ENCODE results near the gene SHROOM2. TPM values are rescaled to one million over a fixed set of nuclear protein-coding genes. Genes with fewer than 3 reads are reported as not detected.

Gene SHROOM2
- polyA plus RNA-seq, 4 donors: 0.45 to 8.9 (median 0.97) TPM

DNA sequence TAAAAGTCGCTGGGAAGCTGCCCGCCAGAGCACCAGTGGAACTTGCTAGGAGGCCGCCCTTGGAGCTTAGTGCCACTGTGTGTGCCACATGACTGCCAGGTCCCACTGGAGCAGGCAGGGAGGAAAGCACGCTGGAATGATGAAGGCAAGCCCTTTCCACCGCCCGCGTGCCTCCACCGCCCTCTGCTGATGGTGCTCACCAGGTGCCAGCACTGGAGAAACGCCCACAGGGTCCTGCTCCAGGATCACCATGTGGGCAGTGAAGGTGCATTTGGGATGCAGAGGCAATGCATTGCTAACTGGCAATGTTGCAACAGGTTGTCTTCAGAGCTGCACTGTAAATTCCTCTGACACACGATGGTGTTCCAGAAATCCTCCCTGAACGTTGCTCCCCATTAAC is 76.3 kb downstream of the SHROOM2 start:
- Histone ChIP-seq H3K9me3 (ENCODE audit: control insufficient read depth in 2 of 2, insufficient read depth in 1 of 2, low read depth in 1 of 2, low read length in 1 of 2) (peaks cover 0 to 3% of the 10 kb centered on the region in 2 donors), H3K4me3 (ENCODE audit: low read depth in 1 of 3, low read length in 3 of 3) (no peak overlapping the region), H3K36me3 (ENCODE audit: control insufficient read depth in 3 of 3, insufficient read depth in 2 of 3, low read depth in 1 of 3, low read length in 3 of 3) (peaks cover 0 to 2% (median 0%) of the 10 kb centered on the region in 3 donors), H3K27me3 (ENCODE audit: control insufficient read depth in 3 of 3, insufficient read depth in 3 of 3, low read length in 3 of 3) (no peaks in the 10 kb centered on the region), H3K4me1 (ENCODE audit: control insufficient read depth in 3 of 3, insufficient read depth in 2 of 3, low read depth in 1 of 3, low read length in 2 of 3) (peaks cover 0 to 3% (median 0%) of the 10 kb centered on the region in 3 donors), H3K27ac (ENCODE audit: low read depth in 1 of 3, low read length in 2 of 3) (no peak overlapping the region)
- DNase-seq: no peak
- WGBS, 3 donors: 84 to 94% (median 92%) methylated on average over 9 to 11 of the region's 11 CpGs
- FAIRE-seq: no peak

- H3K27ac ChIP-seq (ENCODE audit: low read depth in 1 of 3, low read length in 2 of 3): no peak overlapping the region
- DNase-seq (no peak), FAIRE-seq (no peak)
- H3K9me3 ChIP-seq (ENCODE audit: control insufficient read depth in 2 of 2, insufficient read depth in 1 of 2, low read depth in 1 of 2, low read length in 1 of 2): peaks cover 0 to 3% of the 10 kb centered on the region in 2 donors
- no peaks in the 10 kb centered on the region for H3K27me3 ChIP-seq (ENCODE audit: control insufficient read depth in 3 of 3, insufficient read depth in 3 of 3, low read length in 3 of 3)
- WGBS, 3 donors: 89 to 96% (median 92%) methylated on average over 7 of the region's 7 CpGs
- H3K36me3 ChIP-seq (ENCODE audit: control insufficient read depth in 3 of 3, insufficient read depth in 2 of 3, low read depth in 1 of 3, low read length in 3 of 3): no peaks in the 10 kb centered on the region
- H3K4me3 ChIP-seq (ENCODE audit: low read depth in 1 of 3, low read length in 3 of 3): no peak overlapping the region
- H3K4me1 ChIP-seq (ENCODE audit: control insufficient read depth in 3 of 3, insufficient read depth in 2 of 3, low read depth in 1 of 3, low read length in 2 of 3): peaks cover 0 to 3% (median 0%) of the 10 kb centered on the region in 3 donors
Measured at GRCh38 chrX:9862953-9863352, 76.7 kb downstream of the SHROOM2 start.

DNA sequence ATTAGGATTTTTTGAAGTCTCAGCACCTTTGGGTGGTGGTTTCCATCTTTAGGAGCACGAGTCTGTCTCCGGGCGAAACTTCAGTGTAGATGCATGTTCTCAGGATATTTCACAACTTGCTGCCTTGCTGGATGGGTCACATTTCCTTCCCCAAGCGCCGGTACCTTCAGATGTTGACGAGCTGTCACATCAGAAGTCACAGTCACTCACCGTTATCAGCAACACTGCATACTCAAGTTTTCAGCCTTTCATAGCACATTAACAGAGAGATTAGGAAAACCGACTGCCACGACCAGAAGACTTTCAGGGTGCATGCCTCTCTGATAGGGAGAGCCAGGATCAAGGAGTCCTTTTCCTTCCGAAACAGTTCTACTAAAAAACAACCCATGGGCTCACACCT is 77.8 kb downstream of the SHROOM2 start:
- Histone ChIP-seq H3K27me3 (ENCODE audit: control insufficient read depth in 3 of 3, insufficient read depth in 3 of 3, low read length in 3 of 3) (no peaks in the 10 kb centered on the region), H3K36me3 (ENCODE audit: control insufficient read depth in 3 of 3, insufficient read depth in 2 of 3, low read depth in 1 of 3, low read length in 3 of 3) (no peaks in the 10 kb centered on the region), H3K27ac (ENCODE audit: low read depth in 1 of 3, low read length in 2 of 3) (no peak overlapping the region), H3K9me3 (ENCODE audit: control insufficient read depth in 2 of 2, insufficient read depth in 1 of 2, low read depth in 1 of 2, low read length in 1 of 2) (peaks cover 0 to 3% of the 10 kb centered on the region in 2 donors), H3K4me3 (ENCODE audit: low read depth in 1 of 3, low read length in 3 of 3) (no peak overlapping the region), H3K4me1 (ENCODE audit: control insufficient read depth in 3 of 3, insufficient read depth in 2 of 3, low read depth in 1 of 3, low read length in 2 of 3) (peaks cover 0 to 3% (median 0%) of the 10 kb centered on the region in 3 donors)
- 66 to 77% (median 71%) methylated on average over 10 of the region's 10 CpGs for WGBS, 3 donors
- no peak for FAIRE-seq
- DNase-seq: peak in 1 of 2 donors; percentile 35

DNA sequence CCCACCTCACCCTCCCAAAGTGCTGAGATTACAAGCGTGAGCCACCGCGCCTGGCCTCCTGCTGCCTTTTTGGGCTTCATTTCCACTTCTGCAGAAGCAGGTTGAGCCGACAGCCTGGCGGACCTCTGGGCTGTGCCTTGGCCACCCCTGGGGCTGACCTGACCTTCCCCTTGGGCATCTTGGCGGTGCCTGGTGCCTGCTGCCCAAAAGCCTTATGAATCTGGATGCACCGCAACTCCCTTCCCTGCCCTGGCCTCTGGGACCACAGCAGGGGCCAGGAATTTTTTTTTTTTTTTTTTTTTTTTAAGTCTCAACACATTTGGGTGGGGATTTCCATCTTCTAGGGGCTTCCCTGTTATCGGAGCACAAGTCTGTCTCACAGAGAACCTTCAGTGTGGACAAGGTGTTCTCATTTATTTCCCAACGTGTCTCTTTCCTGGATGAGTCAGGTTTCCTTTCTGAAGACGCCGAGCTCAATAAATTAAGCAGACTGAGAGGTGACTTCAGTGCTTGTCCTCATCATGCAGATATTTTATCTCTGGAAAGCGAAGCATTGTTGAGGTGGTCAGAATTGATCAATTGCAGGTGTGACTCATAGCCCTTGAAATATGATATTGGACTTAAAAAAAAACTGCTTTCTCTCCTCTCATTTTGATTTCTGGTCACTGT is 79.7 kb downstream of the SHROOM2 start:
- no peak for DNase-seq
- H3K36me3 ChIP-seq (ENCODE audit: control insufficient read depth in 3 of 3, insufficient read depth in 2 of 3, low read depth in 1 of 3, low read length in 3 of 3): no peaks in the 10 kb centered on the region
- peaks cover 0 to under 1% (median 0%) of the 10 kb centered on the region in 3 donors for H3K27me3 ChIP-seq (ENCODE audit: control insufficient read depth in 3 of 3, insufficient read depth in 3 of 3, low read length in 3 of 3)
- WGBS, 3 donors: 74 to 78% (median 75%) methylated on average over 10 to 12 of the region's 12 CpGs
- no peak overlapping the region for H3K4me3 ChIP-seq (ENCODE audit: low read depth in 1 of 3, low read length in 3 of 3)
- peaks cover 0 to 3% of the 10 kb centered on the region in 2 donors for H3K9me3 ChIP-seq (ENCODE audit: control insufficient read depth in 2 of 2, insufficient read depth in 1 of 2, low read depth in 1 of 2, low read length in 1 of 2)
- FAIRE-seq: no peak
- H3K27ac ChIP-seq (ENCODE audit: low read depth in 1 of 3, low read length in 2 of 3): no peak overlapping the region
- H3K4me1 ChIP-seq (ENCODE audit: control insufficient read depth in 3 of 3, insufficient read depth in 2 of 3, low read depth in 1 of 3, low read length in 2 of 3): peaks cover 0 to 3% (median 0%) of the 10 kb centered on the region in 3 donors

- 21 to 50% (median 40%) methylated on average over 13 of the region's 13 CpGs for WGBS, 3 donors
- DNase-seq: no peak
- peaks cover 0 to 3% (median 0%) of the 10 kb centered on the region in 3 donors for H3K4me1 ChIP-seq (ENCODE audit: control insufficient read depth in 3 of 3, insufficient read depth in 2 of 3, low read depth in 1 of 3, low read length in 2 of 3)
- H3K4me3 ChIP-seq (ENCODE audit: low read depth in 1 of 3, low read length in 3 of 3): no peak overlapping the region
- peaks cover 0 to 4% (median 0%) of the 10 kb centered on the region in 3 donors for H3K27me3 ChIP-seq (ENCODE audit: control insufficient read depth in 3 of 3, insufficient read depth in 3 of 3, low read length in 3 of 3)
- peaks cover 0 to 3% of the 10 kb centered on the region in 2 donors for H3K9me3 ChIP-seq (ENCODE audit: control insufficient read depth in 2 of 2, insufficient read depth in 1 of 2, low read depth in 1 of 2, low read length in 1 of 2)
- FAIRE-seq: no peak
- peak overlapping the region in 1 of 3 donors; percentile 38 for H3K27ac ChIP-seq (ENCODE audit: low read depth in 1 of 3, low read length in 2 of 3)
- H3K36me3 ChIP-seq (ENCODE audit: control insufficient read depth in 3 of 3, insufficient read depth in 2 of 3, low read depth in 1 of 3, low read length in 3 of 3): no peaks in the 10 kb centered on the region
Measured at GRCh38 chrX:9866633-9867032, 80.4 kb downstream of the SHROOM2 start.

DNA sequence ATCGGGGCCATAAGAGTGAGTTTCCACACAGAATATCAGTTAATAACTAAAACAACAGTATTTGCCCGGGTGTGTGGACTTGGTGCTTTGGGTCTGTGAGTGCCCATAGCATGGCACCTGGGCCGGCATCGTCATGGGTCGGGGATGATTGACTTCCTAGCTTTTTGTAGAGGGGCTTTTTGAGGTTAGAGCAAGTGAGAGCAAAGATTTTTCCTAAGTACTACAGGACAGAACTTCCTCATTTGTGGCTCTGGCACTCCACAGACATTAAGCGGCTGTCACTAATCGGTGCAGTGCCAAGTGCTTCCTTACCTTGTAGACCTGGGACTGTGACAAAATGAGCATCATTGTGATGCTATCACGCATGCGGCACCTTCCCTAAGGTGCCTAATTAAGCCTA is 81.0 kb downstream of the SHROOM2 start:
- no peak overlapping the region for H3K4me3 ChIP-seq (ENCODE audit: low read depth in 1 of 3, low read length in 3 of 3)
- H3K9me3 ChIP-seq (ENCODE audit: control insufficient read depth in 2 of 2, insufficient read depth in 1 of 2, low read depth in 1 of 2, low read length in 1 of 2): peaks cover 0 to 3% of the 10 kb centered on the region in 2 donors
- H3K4me1 ChIP-seq (ENCODE audit: control insufficient read depth in 3 of 3, insufficient read depth in 2 of 3, low read depth in 1 of 3, low read length in 2 of 3): peaks cover 0 to 3% (median 0%) of the 10 kb centered on the region in 3 donors
- DNase-seq (no peak), FAIRE-seq (no peak)
- peak overlapping the region in 1 of 3 donors; percentile 28 for H3K27ac ChIP-seq (ENCODE audit: low read depth in 1 of 3, low read length in 2 of 3)
- no peaks in the 10 kb centered on the region for H3K36me3 ChIP-seq (ENCODE audit: control insufficient read depth in 3 of 3, insufficient read depth in 2 of 3, low read depth in 1 of 3, low read length in 3 of 3)
- WGBS, 3 donors: 15 to 44% (median 36%) methylated on average over 9 of the region's 9 CpGs
- H3K27me3 ChIP-seq (ENCODE audit: control insufficient read depth in 3 of 3, insufficient read depth in 3 of 3, low read length in 3 of 3): peaks cover 0 to 4% (median 0%) of the 10 kb centered on the region in 3 donors

GRCh38 chrX:9867753-9868152 is 81.5 kb downstream of the SHROOM2 start:
- Histone ChIP-seq H3K9me3 (ENCODE audit: control insufficient read depth in 2 of 2, insufficient read depth in 1 of 2, low read depth in 1 of 2, low read length in 1 of 2) (no peaks in the 10 kb centered on the region), H3K4me3 (ENCODE audit: low read depth in 1 of 3, low read length in 3 of 3) (no peak overlapping the region), H3K36me3 (ENCODE audit: control insufficient read depth in 3 of 3, insufficient read depth in 2 of 3, low read depth in 1 of 3, low read length in 3 of 3) (no peaks in the 10 kb centered on the region), H3K4me1 (ENCODE audit: control insufficient read depth in 3 of 3, insufficient read depth in 2 of 3, low read depth in 1 of 3, low read length in 2 of 3) (peaks cover 0 to 3% (median 0%) of the 10 kb centered on the region in 3 donors), H3K27me3 (ENCODE audit: control insufficient read depth in 3 of 3, insufficient read depth in 3 of 3, low read length in 3 of 3) (peaks cover 0 to 4% (median 0%) of the 10 kb centered on the region in 3 donors), H3K27ac (ENCODE audit: low read depth in 1 of 3, low read length in 2 of 3) (no peak overlapping the region)
- FAIRE-seq (no peak), DNase-seq (no peak)
- 57 to 65% (median 63%) methylated on average over 4 of the region's 4 CpGs for WGBS, 3 donors

DNA sequence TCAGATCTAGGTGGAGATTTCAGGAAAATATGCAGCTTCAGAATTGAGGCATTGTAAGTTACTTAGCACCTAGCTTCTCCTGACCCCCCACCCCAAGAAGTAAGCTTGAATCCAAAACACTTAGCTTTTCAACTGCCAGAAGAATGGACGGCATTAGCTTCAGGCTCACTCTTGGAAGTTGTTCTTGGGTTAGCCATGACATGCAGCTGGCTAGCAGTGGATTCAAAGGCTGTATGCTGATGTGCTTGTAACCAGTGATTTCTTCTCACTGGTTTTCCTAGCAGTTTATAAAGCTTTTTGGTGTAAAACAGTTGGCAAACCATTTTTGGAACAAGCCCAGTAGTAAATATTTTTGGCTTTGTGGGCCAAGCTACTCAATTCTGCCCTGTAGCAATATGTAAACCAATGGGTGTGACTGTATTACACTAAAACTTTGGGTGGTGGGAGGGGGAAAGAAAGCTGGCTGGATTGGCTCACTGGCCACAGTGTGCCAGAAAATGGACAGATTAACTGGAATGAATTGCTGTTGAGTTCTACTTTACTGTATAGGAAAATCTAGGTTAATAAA is 85.6 kb downstream of the SHROOM2 start:
- H3K27me3 ChIP-seq (ENCODE audit: control insufficient read depth in 3 of 3, insufficient read depth in 3 of 3, low read length in 3 of 3): peaks cover 0 to 4% (median 0%) of the 10 kb centered on the region in 3 donors
- DNase-seq (no peak), FAIRE-seq (no peak)
- 65 to 83% (median 73%) methylated on average over 1 of the region's 1 CpG for WGBS, 3 donors
- H3K27ac ChIP-seq (ENCODE audit: low read depth in 1 of 3, low read length in 2 of 3): no peak overlapping the region
- H3K36me3 ChIP-seq (ENCODE audit: control insufficient read depth in 3 of 3, insufficient read depth in 2 of 3, low read depth in 1 of 3, low read length in 3 of 3): peaks cover 0 to 4% (median 0%) of the 10 kb centered on the region in 3 donors
- no peak overlapping the region for H3K4me3 ChIP-seq (ENCODE audit: low read depth in 1 of 3, low read length in 3 of 3)
- H3K9me3 ChIP-seq (ENCODE audit: control insufficient read depth in 2 of 2, insufficient read depth in 1 of 2, low read depth in 1 of 2, low read length in 1 of 2): no peaks in the 10 kb centered on the region
- H3K4me1 ChIP-seq (ENCODE audit: control insufficient read depth in 3 of 3, insufficient read depth in 2 of 3, low read depth in 1 of 3, low read length in 2 of 3): no peaks in the 10 kb centered on the region

All from small intestine (tissue), 7 donors.